Fibroblast of the aortic adventitia (primary cell): ENCODE results near the gene HEPHL1. TPM values are rescaled to one million over a fixed set of nuclear protein-coding genes. Genes with fewer than 3 reads are reported as not detected.
"Not testable (repeated sequence)": the region's sequence is repeated elsewhere in the genome, so short reads cannot be mapped to it uniquely, and the experiment has no call there.

ENCODE experiments used
- DNase-seq: peaks from one replicate; pipeline ENCODE4 v3.0.0-alpha.2; 2010; ENCODE audit warnings: low read depth
- H3K4me3 ChIP-seq: 2 replicates; pipeline ENCODE4 v1.5.1; 2011; ENCODE audit warnings: low read depth, mild to moderate bottlenecking, control low read depth, low read length, moderate library complexity
- total RNA-seq: library from RNA; depleted of rRNA; stranded (reverse); fragments of >200 nt; gene quantifications from 2 replicates; pipeline ENCODE4 v1.2.3, GENCODE V29; 2012; ENCODE audit warnings: low replicate concordance
- TF ChIP-seq, protein P1 (sequence below): IDR thresholded peaks from 2 replicates; pipeline ENCODE4 v1.5.1; 2011; ENCODE audit warnings: mild to moderate bottlenecking, low read length, control low read depth, inconsistent platforms; ENCODE audit not compliant: insufficient read depth

HEPHL1 gene
- total RNA-seq, 1 donor: not detected

DNA sequence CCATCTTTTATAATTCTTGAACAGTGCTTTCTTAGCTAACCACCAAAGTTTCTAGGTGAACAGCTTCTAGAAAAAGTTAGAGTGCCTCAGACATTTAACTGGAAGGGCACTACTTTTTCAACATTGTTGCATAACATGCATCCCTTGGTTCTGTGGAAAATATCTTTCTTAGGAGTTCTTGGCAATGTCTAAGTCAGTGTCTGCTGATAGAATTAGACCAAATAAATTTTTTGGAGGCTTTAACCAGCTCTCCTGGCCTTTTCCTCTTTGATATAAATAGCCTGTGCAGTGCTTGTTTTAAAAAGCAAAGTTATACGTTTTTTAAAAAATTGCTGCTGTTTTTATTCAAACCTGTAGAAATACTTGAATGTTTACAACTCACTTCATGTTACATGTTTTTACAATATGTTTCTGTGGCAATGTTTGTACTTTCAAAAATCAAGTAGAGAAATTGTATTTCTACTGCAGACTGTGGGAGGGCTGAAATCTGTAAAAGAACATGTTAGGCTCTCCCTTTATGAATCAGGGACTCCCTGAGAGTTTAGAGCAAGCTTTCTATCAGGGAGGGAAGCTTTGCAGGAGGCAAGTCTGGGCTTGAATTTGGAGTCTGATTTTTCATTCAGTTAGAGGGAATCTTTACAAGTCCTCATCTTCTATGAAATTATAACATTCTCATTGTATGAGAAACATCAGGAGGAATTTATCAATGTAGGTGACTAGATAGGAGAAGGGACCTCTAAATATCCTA is 91.2 kb downstream of the HEPHL1 start:
- TF ChIP-seq, protein P1, sequence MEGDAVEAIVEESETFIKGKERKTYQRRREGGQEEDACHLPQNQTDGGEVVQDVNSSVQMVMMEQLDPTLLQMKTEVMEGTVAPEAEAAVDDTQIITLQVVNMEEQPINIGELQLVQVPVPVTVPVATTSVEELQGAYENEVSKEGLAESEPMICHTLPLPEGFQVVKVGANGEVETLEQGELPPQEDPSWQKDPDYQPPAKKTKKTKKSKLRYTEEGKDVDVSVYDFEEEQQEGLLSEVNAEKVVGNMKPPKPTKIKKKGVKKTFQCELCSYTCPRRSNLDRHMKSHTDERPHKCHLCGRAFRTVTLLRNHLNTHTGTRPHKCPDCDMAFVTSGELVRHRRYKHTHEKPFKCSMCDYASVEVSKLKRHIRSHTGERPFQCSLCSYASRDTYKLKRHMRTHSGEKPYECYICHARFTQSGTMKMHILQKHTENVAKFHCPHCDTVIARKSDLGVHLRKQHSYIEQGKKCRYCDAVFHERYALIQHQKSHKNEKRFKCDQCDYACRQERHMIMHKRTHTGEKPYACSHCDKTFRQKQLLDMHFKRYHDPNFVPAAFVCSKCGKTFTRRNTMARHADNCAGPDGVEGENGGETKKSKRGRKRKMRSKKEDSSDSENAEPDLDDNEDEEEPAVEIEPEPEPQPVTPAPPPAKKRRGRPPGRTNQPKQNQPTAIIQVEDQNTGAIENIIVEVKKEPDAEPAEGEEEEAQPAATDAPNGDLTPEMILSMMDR: no peak
- DNase-seq: peak; percentile 56
- no peak overlapping the region for H3K4me3 ChIP-seq

DNA sequence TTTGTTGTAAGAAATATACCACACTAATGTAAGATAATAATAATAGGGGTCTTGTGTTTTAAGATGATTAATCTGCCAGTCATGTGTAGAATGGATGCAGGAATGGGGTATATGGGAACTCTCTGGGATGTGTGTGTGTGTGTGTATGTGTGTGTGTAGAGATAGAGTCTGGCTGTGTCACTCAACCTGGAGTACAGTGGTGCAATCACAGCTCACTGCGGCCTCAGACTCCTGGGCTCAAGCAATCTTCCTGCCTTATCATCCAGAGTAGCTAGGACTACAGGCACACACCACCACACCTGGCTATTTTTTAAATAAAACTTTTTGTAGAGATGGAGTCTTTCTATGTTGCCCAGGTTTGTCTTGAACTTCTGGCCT is 96.0 kb downstream of the HEPHL1 start:
- H3K4me3 ChIP-seq: no peak overlapping the region
- no peak for DNase-seq
- TF ChIP-seq, protein P1: no peak

DNA sequence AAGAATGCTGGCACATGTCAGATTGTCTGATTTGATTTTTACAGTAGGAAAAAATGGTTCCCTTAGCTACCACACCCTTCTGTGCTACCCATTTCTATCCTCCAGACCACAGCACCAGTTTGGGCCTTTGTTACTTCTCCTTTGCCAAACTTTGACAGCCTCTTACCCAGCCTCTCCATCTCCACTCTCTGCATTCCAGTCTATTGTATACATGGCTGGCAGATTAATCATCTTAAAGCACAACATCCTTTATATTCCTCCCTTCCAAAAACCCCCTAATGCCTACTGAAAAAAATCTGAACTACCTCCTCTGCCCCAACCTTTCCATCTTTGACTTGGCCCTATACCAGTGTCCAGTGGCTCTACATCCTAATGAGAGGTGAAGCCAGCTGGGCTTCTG is 96.7 kb downstream of the HEPHL1 start:
- TF ChIP-seq, protein P1: no peak
- peak; percentile 65 for DNase-seq
- no peak overlapping the region for H3K4me3 ChIP-seq

DNA sequence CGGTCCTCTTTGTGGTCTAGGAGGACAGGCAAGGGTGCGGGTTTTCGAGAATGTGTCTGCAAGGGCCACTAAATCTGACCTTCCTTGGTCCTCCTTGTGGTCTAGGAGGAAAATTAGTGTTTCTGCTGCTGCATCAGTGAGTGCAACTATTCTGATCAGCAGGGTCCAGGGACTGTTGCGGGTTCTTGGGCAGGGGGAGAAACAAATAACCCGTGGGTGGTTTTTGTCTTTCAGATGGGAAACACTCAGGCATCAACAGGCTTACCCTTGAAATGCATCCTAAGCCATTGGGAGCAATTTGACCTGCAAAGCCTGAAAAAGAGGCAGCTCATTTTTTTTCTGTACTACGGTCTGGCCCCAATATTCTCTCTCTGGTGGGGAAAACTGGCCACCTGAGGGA is 98.5 kb downstream of the HEPHL1 start:
- H3K4me3 ChIP-seq, DNase-seq: not testable (repeated sequence)

DNA sequence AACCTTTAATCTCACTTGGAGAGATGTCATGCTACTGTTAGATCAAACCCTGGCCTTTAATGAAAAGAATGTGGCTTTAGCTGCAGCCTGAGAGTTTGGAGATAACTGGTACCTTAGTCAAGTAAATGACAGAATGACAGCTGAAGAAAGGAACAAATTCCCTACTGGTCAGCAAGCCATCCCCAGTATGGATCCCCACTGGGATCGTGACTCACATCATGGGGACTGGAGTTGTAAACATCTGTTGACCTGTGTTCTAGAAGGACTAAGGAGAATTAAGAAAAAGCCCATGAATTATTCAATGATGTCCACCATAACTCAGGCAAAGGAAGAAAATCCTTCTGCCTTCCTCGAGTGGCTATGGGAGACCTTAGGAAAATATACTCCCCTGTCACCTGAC is 99.4 kb downstream of the HEPHL1 start:
- not testable (repeated sequence) for DNase-seq, H3K4me3 ChIP-seq

DNA sequence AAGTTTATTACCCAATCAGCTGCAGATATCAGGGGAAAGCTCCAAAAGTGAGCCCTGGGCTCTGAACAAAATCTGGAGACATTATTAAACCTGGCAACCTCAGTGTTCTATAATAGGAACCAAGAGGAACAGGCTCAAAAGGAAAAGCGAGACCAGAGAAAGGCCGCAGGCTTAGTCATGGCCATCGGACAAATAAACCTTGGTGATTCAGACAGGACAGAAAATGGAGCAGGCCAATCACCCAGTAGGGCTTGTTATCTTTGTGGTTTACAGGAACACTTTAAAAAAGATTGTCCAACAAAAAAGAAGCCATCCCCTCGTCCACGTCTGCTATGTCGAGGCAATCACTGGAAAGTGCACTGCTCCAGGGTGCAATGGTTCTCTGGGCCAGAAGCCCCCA is 99.8 kb downstream of the HEPHL1 start:
- DNase-seq: peak; percentile 64
- H3K4me3 ChIP-seq: no peak overlapping the region

DNA sequence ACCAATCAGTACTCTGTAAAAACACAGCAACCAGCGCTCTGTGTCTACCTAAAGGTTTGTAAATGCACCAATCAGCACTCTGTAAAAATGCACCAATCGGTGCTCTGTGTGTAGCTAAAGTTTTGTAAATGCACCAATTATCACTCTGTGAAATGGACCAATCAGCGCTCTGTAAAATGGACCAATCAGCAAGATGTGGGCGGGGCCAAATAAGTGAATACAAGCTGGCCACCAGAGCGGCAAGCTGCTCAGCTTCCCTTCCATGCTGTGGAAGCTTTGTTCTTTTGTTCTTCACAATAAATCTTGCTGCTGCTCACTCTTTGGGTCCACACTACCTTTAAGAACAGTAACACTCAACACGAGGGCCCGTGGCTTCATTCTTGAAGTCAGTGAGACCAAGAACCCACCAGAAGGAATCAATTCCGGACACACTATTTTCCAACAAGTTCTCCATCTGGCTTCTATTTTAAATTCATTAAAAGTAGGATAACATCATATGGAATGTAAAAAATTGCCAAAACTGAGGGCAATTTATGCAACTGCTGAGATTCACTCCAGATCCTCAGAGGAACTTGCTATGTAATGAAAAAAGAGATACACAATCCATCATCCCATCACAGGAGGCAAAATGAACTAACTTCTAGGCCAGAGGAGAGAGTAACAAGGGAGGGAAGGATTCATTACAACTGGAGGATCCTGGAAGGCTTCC is 104.4 kb downstream of the HEPHL1 start:
- TF ChIP-seq, protein P1: no peak
- no peak overlapping the region for H3K4me3 ChIP-seq
- DNase-seq: no peak

More for the DNA sequence above, 99.8 kb downstream of the HEPHL1 start:
- TF ChIP-seq, protein P1: no peak

DNA sequence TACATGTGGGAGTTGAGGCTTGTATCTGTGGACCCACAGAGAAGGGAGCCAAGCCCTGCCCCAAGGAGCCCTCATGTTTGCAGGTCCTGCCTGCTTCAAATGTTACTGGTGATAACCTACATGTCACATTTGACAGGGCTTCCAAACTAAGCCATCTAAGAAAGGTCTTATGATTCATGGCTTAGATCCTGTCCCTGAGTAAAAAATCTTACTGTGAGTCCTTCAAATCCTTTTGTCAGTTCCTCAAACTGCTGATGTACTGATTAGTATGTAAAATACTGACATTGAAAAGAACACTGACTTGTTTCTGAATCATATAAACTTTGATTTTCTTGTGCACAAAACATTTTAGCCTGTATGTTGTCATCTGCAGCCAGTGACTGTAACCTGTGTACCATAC is 106.5 kb downstream of the HEPHL1 start:
- no peak for DNase-seq
- peak overlapping the region; percentile 93 for H3K4me3 ChIP-seq
- TF ChIP-seq, protein P1: no peak
